Amniotic epithelial cell (primary cell): Measurements from ENCODE around the gene SCRN3.
"Not testable (repeated sequence)": the region's sequence is repeated elsewhere in the genome, so short reads cannot be mapped to it uniquely, and the experiment has no call there.

Source experiments
- DNase-seq: peaks from one replicate; pipeline ENCODE4 v3.0.0-alpha.2; 2010; ENCODE audit warnings: low read depth

Gene SCRN3, protein sequence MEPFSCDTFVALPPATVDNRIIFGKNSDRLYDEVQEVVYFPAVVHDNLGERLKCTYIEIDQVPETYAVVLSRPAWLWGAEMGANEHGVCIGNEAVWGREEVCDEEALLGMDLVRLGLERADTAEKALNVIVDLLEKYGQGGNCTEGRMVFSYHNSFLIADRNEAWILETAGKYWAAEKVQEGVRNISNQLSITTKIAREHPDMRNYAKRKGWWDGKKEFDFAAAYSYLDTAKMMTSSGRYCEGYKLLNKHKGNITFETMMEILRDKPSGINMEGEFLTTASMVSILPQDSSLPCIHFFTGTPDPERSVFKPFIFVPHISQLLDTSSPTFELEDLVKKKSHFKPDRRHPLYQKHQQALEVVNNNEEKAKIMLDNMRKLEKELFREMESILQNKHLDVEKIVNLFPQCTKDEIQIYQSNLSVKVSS

DNA sequence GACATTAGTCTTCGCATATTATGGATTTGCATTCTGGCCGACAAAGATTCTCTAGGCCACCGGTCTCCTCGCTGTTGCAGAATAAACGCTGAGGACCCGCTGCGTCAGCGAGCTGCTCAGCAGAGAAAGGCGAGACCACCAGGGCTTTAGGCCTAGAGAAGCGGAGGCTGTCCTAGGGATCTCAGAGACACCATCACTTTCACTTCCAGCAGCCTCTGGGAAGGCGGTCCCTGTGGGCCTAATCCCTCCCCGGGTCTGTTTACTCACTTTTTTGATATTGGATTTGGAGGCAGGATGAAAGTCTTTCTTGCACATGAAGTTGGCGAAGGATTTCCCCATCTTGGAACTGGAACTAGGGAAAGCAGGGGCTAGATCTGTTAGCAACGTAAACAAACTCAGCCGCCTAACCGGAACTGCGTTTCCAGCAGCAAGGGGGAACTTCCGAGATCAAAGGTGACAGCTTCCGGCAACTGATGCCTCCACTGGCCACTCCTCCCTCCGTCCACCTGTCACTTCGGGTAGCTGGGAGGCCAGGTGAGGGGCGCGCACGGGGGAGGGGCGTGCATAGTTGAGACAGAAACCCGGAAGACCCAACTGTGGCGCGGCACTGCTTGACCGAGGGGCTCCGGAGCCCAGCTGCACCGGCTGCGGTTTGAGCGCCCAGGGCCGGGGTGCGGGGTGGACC lies at the start of gene SCRN3:
TSS of gene SCRN3 (plus strand) at position 447 of the 685 bp plus-strand sequence. CDS start 2,554 bp downstream, outside the sequence.
- DNase-seq, result peak; percentile 84

DNA sequence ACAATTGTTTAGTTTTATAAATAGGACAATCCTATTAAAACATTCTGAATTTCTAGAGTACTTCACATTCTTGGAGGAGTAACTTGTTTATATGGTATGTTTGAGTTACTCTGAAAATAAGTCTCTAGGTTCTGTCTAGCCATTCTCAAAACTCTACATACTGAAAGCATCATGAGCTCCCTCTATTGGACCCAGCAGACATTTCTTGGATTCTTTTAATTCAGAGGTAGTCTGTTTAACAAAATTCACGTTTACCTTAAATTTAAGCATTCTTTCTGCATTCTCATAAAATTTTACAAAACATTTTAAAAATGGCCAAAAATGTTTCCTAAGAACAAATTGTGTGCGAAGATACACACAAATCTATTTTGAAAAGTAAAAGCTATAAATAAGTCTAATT lies 45.5 kb upstream of the SCRN3 start:
- DNase-seq, result peak; percentile 26

DNA sequence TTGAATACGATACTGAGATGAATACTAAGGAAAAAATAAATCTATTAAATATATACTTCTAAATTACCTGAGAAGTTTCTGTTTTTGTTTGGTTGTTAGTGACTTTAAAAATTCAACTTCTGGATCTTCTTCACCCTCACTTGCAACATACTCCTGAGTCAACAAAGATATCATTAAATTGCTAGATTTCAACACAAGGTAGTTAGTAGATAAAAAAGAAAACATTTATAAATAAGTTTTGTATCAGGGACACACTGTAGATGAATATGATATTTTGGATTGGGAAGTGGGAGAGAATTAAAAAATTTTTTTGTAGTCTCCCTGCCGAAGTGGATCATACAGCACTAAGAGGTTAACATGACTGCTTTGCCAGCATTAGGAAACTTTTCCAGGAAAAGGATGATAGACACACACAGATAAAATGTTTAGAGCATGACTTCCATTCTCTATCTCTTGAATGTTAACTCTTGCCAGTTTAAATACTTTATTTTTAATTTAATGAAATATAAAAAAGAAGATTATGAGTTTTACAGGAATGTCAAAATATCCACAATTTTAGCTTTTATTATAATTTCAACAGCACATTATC lies 44.8 kb upstream of the SCRN3 start:
- DNase-seq, result peak; percentile 45

DNA sequence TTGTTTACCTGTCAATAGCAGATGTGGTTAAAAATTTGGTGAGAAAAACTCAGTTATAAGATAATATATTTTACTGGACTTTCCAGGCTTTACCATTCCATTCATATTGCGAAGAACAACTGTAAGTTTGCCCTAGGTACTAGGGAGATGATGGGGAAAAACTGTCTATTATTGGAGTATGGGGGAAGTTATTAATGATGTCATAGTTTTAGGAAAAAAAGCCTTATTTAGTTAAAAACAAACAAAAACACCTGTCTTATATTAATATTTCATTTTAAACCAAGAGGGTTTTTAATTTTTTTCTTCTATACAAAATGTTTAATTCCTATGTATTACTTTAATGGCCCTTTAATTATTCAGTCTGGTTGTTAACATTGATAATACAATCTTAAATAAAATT lies 42.5 kb upstream of the SCRN3 start:
- DNase-seq, result no peak

DNA sequence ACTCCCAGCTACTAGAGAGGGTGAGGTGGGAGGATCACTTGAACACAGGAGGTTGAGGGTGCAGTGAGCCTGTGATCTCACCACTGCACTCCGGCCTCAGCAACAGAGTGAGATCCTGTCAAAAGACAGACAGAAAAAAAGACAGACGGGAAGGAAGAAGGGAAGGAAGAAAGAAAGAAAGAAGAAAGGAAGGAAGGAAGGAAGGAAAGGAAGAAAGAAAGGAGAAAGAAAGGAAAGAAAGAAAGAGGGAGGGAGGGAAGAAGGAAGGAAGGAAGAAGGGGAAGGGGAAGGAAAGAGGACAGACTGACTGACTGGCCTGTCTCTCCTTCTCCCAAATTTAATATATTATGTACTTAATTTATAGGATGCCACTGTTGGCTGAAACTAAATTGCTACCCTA lies 39.2 kb upstream of the SCRN3 start:
- no peak for DNase-seq

DNA sequence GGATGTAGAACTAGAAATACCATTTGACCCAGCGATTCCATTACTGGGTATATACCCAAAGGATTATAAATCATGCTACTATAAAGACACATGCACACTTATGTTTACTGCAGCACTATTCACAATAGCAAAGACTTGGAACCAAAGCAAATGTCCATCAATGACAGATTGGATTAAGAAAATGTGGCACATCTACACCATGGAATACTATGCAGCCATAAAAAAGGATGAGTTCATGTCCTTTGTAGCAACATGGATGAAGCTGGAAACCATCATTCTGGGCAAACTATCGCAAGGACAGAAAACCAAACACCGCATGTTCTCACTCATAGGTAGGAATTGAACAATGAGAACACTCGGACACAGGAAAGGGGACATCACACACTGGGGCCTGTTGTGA lies 35.9 kb upstream of the SCRN3 start:
- DNase-seq, result not testable (repeated sequence)

DNA sequence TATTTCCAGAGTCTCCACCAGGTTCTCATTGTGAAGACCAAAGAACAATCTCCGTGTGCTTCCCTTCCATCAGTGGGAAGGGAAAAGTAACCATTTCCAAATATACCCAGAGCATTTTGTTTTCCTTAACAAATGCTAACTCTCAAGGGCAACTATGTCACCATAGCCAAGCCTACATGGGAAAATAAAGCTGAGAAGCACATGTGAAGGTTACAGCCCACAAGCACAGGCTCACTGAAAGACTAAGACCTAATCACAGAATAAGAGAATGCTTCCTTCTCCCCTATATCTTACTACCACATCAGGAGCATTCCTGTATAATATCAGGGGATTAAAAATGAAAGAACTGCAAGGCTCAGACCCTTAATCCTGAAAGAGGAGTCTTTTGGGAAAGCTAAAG lies 32.6 kb upstream of the SCRN3 start:
- DNase-seq, result no peak

DNA sequence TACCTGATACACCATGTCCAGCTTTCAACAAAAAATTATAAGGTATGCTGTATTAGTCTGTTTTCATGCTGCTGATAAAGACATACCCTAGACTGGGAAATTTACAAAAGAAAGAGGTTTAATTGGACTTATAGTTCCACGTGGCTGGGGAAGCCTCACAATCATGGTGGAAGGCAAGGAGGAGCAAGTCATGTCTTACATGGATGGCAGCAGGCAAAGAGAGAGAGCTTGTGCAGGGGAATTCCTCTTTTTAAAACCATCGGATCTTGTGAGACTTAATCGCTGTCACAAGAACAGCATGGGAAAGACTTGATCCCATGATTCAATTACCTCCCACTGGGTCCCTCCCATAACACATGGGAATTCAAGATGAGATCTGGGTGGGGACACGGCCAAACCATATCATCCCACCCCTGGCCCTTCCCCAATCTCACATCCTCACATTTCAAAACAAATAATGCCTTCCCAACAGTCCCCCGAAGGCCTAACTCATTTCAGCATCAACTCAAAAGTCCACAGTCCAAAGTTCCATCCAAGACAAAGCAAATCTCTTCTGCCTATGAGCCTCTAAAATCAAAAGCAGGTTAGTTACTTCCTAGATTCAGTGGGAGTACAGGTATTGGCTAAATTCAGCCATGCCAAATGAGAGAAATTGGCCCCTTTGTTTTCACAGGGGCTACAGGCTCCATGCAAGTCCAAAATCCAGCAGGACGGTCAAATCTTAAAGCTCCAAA lies 31.9 kb upstream of the SCRN3 start:
- DNase-seq, result not testable (repeated sequence)

DNA sequence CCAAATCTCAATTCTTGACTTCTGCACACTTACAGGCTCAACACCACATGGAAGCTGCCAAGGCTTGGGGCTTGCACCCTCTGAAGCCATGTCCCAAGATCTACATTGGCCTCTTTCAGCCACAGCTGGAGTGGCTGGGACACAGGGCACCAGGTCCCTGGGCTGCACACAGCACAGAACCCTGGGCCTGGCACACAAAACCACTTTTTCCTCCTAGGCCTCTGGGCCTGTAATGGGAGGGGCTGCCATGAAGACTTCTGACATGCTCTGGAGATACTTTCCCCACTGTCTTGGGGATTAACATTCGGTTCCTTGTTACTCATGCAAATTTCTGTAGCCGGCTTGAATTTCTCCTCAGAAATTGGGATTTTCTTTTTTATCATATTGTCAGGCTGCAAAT lies 30.9 kb upstream of the SCRN3 start:
- no peak for DNase-seq

DNA sequence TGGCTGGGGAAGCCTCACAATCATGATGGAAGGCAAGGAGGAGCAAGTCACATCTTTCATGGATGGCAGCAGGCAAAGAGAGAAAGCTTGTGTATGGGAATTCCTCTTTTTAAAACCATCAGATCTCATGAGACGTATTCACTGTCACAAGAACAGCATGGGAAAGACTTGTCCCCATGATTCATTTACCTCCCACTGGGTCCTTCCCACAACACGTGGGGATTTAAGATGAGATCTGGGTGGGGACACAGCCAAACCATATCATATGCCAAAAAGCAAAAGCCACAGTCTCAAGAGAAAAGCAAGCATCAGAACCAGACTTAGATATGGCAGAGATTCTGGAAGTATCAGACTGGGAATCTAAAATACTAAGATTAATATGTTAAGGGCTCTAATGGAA lies 30.0 kb upstream of the SCRN3 start:
- DNase-seq, result no peak

DNA sequence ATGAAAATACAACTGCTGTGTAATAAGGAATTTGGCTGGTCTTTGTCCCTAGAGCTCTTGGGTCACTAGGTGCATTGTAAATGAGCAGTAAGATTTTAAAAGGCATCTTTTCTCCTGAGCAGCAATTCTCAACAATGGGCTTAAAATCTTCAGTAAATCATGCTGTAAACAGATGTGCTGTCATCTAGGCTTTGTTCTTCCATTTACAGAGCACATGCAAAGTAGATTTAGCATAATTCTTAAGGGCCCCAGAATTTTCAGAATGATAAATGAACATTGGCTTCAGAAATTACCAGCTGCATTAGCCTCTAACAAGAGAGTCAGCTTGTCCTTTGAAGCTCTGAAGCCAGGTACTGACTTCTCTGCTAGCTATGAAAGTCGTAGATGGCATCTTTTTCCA lies 26.8 kb upstream of the SCRN3 start:
- no peak for DNase-seq

DNA sequence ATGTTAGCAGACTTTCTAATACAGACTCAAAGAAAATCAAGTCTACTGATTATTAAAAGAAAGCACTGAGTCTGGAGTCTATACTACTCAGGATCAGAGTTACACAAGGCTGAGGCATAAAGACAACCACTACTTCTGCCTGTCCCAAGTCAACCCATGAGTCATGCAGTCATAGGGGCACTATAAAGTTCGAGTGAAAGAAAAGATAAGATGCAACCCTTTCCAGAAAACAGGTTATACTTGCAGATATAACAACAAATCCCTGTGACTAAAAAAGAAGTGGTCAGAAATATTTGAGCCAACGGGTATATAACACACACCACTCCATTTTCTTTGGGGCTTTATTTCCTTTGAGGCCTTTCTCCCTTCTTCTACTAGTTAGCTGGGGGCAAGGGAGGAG lies 18.6 kb upstream of the SCRN3 start:
- peak; percentile 61 for DNase-seq

DNA sequence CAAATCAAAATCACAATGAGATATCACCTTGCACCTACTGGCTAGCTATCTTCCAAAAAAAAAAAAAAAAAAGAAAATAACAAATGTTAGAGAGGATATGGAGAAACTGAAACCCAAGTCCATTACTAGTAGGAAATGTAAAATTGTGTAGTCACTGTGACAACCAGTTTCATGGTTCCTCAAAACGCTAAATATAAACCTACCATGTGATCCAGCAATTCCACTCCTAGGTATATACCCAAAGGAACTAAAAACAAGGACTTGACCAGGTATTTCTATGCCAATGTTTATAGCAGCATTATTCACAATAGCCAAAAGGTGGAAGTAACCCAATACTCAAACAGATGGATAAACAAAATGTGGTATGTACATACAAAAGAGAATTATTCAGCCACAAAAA lies 11.7 kb upstream of the SCRN3 start:
- DNase-seq, result no peak

DNA sequence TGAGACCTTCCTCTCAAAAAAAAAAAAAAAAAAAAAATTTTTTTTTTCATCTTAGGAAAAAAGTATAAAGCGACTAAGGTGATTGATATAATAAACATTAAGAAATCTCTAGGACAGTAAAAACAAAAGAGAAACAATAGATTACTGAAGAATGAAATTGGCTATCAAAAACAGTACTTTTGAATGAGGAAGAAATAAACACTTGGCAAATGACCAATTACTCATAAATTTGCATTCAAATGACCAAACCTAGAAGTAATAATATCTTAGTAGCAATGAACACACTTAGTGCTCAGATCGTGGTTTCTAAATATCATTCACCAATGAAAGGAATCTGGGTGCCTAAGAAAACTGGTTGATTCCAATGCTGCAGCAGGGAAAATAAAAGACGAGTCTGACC lies 10.3 kb upstream of the SCRN3 start:
- DNase-seq, result no peak

DNA sequence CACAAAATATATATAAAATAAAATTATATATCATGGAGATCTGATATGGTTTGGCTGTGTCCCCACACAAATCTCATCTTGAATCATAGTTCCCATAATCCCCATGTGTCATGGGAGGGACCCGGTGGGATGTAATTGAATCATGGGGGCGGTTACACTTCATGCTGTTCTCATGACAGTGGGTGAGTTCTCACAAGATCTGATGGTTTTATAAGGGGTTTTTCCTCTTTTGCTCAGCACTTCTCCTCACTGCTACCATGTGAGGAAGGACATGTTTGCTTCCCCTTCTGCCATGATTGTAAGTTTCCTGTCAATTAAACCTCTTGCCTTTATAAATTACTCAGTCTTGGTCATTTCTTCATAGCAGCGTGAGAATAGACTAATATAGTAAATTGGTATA lies 6.8 kb upstream of the SCRN3 start:
- DNase-seq, result not testable (repeated sequence)

DNA sequence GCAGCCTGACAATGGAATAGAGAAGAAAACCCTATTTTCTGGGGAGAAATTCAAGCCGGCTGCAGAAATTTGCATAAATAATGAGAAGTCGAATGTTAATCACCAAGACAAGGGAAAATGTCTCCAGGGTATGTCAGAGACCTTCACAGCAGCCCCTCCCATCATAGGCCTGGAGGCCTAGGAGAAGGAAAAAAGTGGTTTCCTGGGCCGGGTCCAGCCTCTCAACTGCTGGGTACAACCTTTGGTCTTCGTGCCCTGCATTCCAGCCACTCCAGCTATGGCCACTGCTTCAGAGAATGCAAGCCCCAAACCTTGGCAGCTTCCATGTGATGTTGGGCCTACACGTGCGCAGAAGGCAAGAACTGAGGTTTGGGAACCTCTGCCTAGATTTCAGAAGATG lies 6.0 kb upstream of the SCRN3 start:
- DNase-seq, result no peak

DNA sequence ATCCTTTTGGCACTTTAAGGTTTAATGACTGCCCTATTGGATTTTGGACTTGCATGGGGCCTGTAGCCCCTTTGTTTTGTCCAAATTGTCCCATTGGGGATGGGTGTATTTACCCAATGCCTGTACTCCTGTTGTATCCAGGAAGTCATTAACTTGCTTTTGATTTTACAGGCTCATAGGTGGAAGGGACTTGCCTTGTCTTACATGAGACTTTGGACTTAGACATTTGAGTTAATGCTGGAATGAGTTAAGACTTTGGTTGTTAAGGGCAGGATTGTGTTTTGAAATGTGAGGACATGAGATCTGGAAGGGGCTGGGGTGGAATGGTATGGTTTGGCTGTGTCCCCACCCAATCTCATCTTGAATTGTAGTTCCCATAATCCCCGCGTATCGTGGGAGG lies 5.2 kb upstream of the SCRN3 start:
- not testable (repeated sequence) for DNase-seq

DNA sequence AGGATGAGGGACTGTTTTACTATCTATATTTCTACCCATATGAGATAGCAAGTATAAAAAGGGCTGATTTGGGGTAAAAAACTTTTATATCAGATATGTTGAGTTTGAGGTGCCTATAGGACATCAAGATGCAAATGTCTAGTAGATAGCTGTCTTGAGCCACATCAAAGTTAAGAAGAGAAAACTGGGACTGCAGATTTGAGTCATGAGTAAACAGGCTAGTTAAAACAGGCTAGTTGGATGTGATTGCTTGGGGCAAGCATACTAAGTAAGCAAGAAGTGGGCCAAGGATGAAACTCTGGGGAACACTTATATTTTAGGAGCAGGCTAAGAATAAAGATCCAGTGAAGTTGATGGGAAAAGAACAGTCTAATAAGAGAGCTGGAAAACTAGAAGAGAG lies 2.8 kb upstream of the SCRN3 start:
- DNase-seq, result no peak

DNA sequence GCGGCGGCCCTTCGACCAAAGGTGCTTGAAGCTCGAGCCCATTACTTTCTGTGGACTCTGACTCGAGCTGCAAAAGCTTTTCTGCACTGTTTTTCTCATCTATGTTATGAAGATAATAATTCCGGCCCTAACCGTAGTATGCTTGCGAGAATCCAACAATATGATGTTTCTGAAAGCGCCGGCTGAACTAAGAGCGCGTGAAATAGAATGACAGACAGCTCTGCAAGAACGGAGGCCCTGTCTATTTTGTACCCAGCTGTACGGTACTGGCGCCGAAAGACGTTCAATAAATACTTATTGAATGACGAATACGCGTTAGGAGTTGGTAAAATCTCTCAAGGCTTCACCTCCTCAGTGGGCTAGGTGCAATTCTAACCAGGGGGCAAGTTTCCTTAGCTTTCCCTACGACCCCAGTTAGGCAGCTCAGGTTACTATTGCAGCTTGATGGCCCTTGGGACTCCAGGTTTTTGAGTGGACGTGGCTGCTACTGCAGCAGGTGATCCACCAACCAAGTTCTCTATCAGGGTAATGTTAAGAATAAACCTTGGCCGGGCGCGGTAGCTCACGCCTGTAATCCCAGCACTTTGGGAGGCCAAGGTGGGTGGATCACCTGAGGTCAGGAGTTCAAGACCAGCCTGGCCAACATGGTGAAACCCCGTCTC lies 570 bp downstream of the SCRN3 start:
- DNase-seq, result peak; percentile 23

DNA sequence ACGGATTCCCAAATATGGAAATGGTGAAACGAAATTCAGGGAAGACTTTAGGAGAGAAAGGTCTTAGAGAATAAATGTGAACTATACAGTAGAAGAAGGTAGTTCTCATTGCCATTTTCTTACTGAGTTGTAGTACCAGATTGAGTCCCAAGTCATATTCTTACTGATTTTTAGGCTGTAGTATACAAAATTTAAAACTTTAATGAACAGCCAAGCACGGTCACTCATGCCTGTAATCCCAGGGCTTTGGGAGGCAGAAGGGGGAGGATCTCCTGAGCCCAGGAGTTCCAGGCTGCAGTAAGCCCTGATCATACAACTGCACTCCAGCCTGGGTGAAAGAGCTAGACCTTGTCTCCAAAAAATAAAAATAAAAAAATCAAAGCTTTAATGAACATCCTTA lies 2.2 kb downstream of the SCRN3 start:
- DNase-seq, result no peak

DNA sequence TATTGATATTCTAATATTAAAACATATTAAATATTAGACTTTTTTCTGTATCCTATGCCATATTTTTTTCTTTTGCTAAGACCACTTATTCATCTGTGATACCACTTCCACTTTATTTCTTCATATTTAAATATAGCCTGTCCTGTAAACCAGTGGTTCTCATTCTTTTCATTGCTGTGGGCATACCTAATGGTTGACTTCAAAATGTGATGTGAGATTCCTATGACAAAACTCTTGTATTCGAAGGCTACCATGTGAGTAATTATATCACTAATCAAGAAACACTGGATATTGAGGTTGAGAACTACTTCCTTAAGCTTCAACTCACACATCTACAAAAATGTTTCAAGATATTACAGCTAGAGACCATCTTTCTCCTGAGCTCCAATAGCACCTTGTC lies 3.6 kb downstream of the SCRN3 start:
- peak; percentile 36 for DNase-seq

DNA sequence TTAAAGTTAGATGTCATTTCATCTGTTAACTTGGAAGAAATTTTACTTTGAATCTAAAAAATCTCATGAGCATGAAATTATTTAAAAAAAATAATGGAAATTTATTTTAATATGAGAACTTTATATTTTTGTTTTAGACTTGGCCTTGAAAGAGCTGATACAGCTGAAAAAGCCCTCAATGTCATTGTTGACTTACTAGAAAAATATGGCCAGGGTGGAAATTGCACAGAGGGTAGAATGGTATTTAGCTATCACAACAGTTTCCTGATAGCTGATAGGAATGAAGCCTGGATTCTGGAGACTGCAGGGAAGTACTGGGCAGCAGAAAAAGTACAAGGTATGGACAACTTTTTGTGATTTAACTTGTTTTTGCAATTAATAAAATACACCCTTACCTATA lies 5.3 kb downstream of the SCRN3 start:
- DNase-seq, result no peak
